ENCODE data around the gene DGKI. TPM values are rescaled to one million over a fixed set of nuclear protein-coding genes. Genes with fewer than 3 reads are reported as not detected.

The DGKI gene
- total RNA-seq, 1 experiment from 2014 or later, result not detected

DNA sequence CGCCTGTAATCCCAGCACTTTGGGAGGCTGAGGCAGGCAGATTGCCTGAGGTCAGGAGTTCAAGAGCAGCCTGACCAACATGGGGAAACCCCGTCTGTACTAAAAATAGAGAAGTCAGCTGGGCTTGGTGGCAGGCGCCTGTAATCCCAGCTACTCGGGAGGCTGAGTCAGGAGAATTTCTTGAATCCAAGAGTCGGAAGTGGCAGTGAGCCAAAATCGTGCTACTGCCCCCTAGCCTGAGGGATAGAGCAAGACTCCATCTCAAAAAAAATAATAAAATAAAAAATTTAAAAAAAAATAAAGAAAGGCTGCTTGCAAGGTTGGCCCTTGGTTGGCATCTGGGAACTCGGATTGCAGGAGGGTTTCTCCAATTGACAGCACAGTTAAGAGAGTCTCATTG is 221.6 kb downstream of the DGKI start:
- TF ChIP-seq TCF7L2 (IDR thresholded peaks at IDR 0.05; ENCODE audit: low read depth, low read length) (no peak), POLR2AphosphoS5 (IDR thresholded peaks at IDR 0.05; ENCODE audit: low read depth, low read length) (no peak), SIN3A (IDR thresholded peaks at IDR 0.05; ENCODE audit: borderline replicate concordance, insufficient read depth, low read depth, low read length) (no peak)
- TF ChIP-seq, protein P1, sequence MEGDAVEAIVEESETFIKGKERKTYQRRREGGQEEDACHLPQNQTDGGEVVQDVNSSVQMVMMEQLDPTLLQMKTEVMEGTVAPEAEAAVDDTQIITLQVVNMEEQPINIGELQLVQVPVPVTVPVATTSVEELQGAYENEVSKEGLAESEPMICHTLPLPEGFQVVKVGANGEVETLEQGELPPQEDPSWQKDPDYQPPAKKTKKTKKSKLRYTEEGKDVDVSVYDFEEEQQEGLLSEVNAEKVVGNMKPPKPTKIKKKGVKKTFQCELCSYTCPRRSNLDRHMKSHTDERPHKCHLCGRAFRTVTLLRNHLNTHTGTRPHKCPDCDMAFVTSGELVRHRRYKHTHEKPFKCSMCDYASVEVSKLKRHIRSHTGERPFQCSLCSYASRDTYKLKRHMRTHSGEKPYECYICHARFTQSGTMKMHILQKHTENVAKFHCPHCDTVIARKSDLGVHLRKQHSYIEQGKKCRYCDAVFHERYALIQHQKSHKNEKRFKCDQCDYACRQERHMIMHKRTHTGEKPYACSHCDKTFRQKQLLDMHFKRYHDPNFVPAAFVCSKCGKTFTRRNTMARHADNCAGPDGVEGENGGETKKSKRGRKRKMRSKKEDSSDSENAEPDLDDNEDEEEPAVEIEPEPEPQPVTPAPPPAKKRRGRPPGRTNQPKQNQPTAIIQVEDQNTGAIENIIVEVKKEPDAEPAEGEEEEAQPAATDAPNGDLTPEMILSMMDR (IDR thresholded peaks at IDR 0.05), result no peak
- TF ChIP-seq, protein P2, sequence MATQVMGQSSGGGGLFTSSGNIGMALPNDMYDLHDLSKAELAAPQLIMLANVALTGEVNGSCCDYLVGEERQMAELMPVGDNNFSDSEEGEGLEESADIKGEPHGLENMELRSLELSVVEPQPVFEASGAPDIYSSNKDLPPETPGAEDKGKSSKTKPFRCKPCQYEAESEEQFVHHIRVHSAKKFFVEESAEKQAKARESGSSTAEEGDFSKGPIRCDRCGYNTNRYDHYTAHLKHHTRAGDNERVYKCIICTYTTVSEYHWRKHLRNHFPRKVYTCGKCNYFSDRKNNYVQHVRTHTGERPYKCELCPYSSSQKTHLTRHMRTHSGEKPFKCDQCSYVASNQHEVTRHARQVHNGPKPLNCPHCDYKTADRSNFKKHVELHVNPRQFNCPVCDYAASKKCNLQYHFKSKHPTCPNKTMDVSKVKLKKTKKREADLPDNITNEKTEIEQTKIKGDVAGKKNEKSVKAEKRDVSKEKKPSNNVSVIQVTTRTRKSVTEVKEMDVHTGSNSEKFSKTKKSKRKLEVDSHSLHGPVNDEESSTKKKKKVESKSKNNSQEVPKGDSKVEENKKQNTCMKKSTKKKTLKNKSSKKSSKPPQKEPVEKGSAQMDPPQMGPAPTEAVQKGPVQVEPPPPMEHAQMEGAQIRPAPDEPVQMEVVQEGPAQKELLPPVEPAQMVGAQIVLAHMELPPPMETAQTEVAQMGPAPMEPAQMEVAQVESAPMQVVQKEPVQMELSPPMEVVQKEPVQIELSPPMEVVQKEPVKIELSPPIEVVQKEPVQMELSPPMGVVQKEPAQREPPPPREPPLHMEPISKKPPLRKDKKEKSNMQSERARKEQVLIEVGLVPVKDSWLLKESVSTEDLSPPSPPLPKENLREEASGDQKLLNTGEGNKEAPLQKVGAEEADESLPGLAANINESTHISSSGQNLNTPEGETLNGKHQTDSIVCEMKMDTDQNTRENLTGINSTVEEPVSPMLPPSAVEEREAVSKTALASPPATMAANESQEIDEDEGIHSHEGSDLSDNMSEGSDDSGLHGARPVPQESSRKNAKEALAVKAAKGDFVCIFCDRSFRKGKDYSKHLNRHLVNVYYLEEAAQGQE (IDR thresholded peaks at IDR 0.05; ENCODE audit: insufficient read depth in 1 of 2, low read depth in 2 of 2, low read length in 1 of 2), result no peak
- no peaks in the 10 kb centered on the region for H3K9me3 ChIP-seq (ENCODE audit: control insufficient read depth, insufficient read depth, low read depth, low read length)
- no peak overlapping the region for H3K27ac ChIP-seq (ENCODE audit: low read length)
- H3K4me1 ChIP-seq (ENCODE audit: control insufficient read depth, insufficient read depth, low read length), result no peaks in the 10 kb centered on the region
- CTCF ChIA-PET, result no interaction called here
- no peak for ATAC-seq
- H3K27me3 ChIP-seq (ENCODE audit: control insufficient read depth, insufficient read depth, low read length), result peaks cover 6% of the 10 kb centered on the region
- no peak for DNase-seq (ENCODE audit: low read depth, low spot score)
- intact Hi-C loops (cut with micrococcal nuclease; ENCODE audit: unreplicated experiment) (no loop called here), in situ Hi-C loops (cut with HindIII; ENCODE audit: low pct_unique_long_range_greater_than_20kb, low sequenced_read_pairs) (no loop called here)
- H3K4me3 ChIP-seq (ENCODE audit: low read depth in 2 of 2, low read length in 2 of 2), result no peak overlapping the region
- no peaks in the 10 kb centered on the region for H3K36me3 ChIP-seq (ENCODE audit: control insufficient read depth, insufficient read depth, low read length)
- BruUV-seq (replicated peaks), result no TSS peak
- POLR2A ChIA-PET, result no interaction called here

DNA sequence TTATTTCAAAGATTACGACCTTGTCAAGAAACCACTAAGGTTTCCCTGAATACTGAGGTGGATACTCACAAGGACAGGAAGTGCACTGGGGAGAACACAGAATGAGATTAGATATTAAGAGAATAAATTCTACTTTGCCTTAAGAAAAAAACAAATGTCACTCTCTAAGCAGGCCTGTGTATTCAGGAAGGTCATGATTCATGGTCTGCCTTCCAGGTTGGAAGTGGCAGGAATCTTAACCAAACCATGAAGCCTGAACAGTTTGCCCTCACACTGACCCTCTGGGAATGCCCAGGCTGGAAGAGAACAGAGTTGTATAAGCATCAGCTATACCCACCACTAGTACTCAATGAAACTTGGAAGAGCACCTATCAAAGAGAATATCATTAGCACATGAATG is 227.6 kb downstream of the DGKI start:
- BruUV-seq (replicated peaks), result no TSS peak
- TF ChIP-seq, protein P1 (IDR thresholded peaks at IDR 0.05), result no peak
- TF ChIP-seq, protein P2 (IDR thresholded peaks at IDR 0.05; ENCODE audit: insufficient read depth in 1 of 2, low read depth in 2 of 2, low read length in 1 of 2), result no peak
- TF ChIP-seq TCF7L2 (IDR thresholded peaks at IDR 0.05; ENCODE audit: low read depth, low read length) (no peak), POLR2AphosphoS5 (IDR thresholded peaks at IDR 0.05; ENCODE audit: low read depth, low read length) (no peak), SIN3A (IDR thresholded peaks at IDR 0.05; ENCODE audit: borderline replicate concordance, insufficient read depth, low read depth, low read length) (no peak)
- intact Hi-C loops (cut with micrococcal nuclease; ENCODE audit: unreplicated experiment) (no loop called here), in situ Hi-C loops (cut with HindIII; ENCODE audit: low pct_unique_long_range_greater_than_20kb, low sequenced_read_pairs) (no loop called here)
- H3K27ac ChIP-seq (ENCODE audit: low read length), result no peak overlapping the region
- ATAC-seq (no peak), DNase-seq (ENCODE audit: low read depth, low spot score) (no peak)
- peaks cover 3% of the 10 kb centered on the region for H3K27me3 ChIP-seq (ENCODE audit: control insufficient read depth, insufficient read depth, low read length)
- H3K36me3 ChIP-seq (ENCODE audit: control insufficient read depth, insufficient read depth, low read length), result no peaks in the 10 kb centered on the region
- POLR2A ChIA-PET, result no interaction called here
- H3K9me3 ChIP-seq (ENCODE audit: control insufficient read depth, insufficient read depth, low read depth, low read length), result no peaks in the 10 kb centered on the region
- no peak overlapping the region for H3K4me3 ChIP-seq (ENCODE audit: low read depth in 2 of 2, low read length in 2 of 2)
- CTCF ChIA-PET, result no interaction called here
- H3K4me1 ChIP-seq (ENCODE audit: control insufficient read depth, insufficient read depth, low read length), result no peaks in the 10 kb centered on the region
